HepG2 (cell line): ENCODE measurements around the gene DNAJC5. TPM values are rescaled to one million over a fixed set of nuclear protein-coding genes. Genes with fewer than 3 reads are reported as not detected.

Source experiments
- CSRNP2 ChIP-seq: sonication (generic); formaldehyde crosslinking; conservative IDR thresholded peaks from 2 replicates; pipeline ENCODE4 v1.8.0; 2022; ENCODE audit warnings: low read depth, missing genetic modification reagents
- FIP1L1 ChIP-seq: fragments of 200-400 bp; formaldehyde crosslinking; IDR thresholded peaks from 2 replicates; pipeline ENCODE4 v1.6.1; 2018; ENCODE audit warnings: low read depth, mild to moderate bottlenecking, low read length, moderate library complexity, borderline replicate concordance; ENCODE audit not compliant: insufficient read depth
- FOXC1 ChIP-seq: sonication (generic); formaldehyde crosslinking; IDR thresholded peaks from 2 replicates; pipeline ENCODE4 v1.8.0; 2022; ENCODE audit warnings: mild to moderate bottlenecking, missing genetic modification reagents, borderline replicate concordance
- GABPA ChIP-seq, 2 experiments: IDR thresholded peaks; 2 replicates each; pipeline ENCODE4 v1.6.1; 2011 to 2016; ENCODE audit warnings: low read depth in 2 of 2, low read length in 1 of 2, missing biosample characterization in 1 of 2, missing genetic modification characterization in 1 of 2
- GABPB1 ChIP-seq: IDR thresholded peaks from 2 replicates; pipeline ENCODE4 v1.6.1; 2016; ENCODE audit warnings: mild to moderate bottlenecking, missing genetic modification reagents, moderate library complexity, missing compliant biosample characterization
- JUNB ChIP-seq: sonication (generic); formaldehyde crosslinking; IDR thresholded peaks from 2 replicates; pipeline ENCODE4 v1.8.0; 2022; ENCODE audit warnings: missing genetic modification reagents, mild to moderate bottlenecking, borderline replicate concordance
- KDM2A ChIP-seq: sonication (generic); formaldehyde crosslinking; IDR thresholded peaks from 2 replicates; pipeline ENCODE4 v1.4.0; 2020; ENCODE audit warnings: low read depth, missing genetic modification reagents, borderline replicate concordance
- PRDM4 ChIP-seq: sonication (generic); formaldehyde crosslinking; IDR thresholded peaks from 2 replicates; pipeline ENCODE4 v1.9.0; 2021; ENCODE audit warnings: missing genetic modification reagents, borderline replicate concordance
- REPIN1 ChIP-seq: sonication (generic); formaldehyde crosslinking; IDR thresholded peaks from 2 replicates; pipeline ENCODE4 v1.8.0; 2022; ENCODE audit warnings: missing genetic modification reagents, low read depth, mild to moderate bottlenecking, borderline replicate concordance
- RNF2 ChIP-seq: fragments of 450-650 bp; conservative IDR thresholded peaks from 2 replicates; pipeline ENCODE4 v1.6.1; 2016; ENCODE audit warnings: low read depth
- RXRA ChIP-seq: sonication (generic); formaldehyde crosslinking; IDR thresholded peaks from 2 replicates; pipeline ENCODE4 v1.5.1; 2020; ENCODE audit warnings: missing genetic modification reagents
- SIN3A ChIP-seq: IDR thresholded peaks from 2 replicates; pipeline ENCODE4 v1.6.1; 2011; ENCODE audit warnings: low read depth, mild to moderate bottlenecking, control low read depth, low read length, borderline replicate concordance
- TFE3 ChIP-seq: IDR thresholded peaks from 2 replicates; pipeline ENCODE4 v1.6.1; 2016
- ZBTB33 ChIP-seq: sonication (generic); formaldehyde crosslinking; IDR thresholded peaks from 2 replicates; pipeline ENCODE4 v1.4.0; 2020; ENCODE audit warnings: missing genetic modification reagents
- ZNF569 ChIP-seq: sonication (generic); formaldehyde crosslinking; IDR thresholded peaks from 2 replicates; pipeline ENCODE4 v1.5.0; 2020; ENCODE audit warnings: mild to moderate bottlenecking, missing genetic modification reagents, moderate library complexity, borderline replicate concordance
- ZNF703 ChIP-seq: sonication (generic); formaldehyde crosslinking; IDR thresholded peaks from 2 replicates; pipeline ENCODE4 v1.5.1; 2020; ENCODE audit warnings: missing genetic modification reagents, mild to moderate bottlenecking, moderate library complexity, borderline replicate concordance
- ZNF800 ChIP-seq: sonication (generic); formaldehyde crosslinking; IDR thresholded peaks from 2 replicates; pipeline ENCODE4 v1.4.0; 2020; ENCODE audit warnings: missing genetic modification reagents
- ZSCAN21 ChIP-seq: sonication (generic); formaldehyde crosslinking; IDR thresholded peaks from 2 replicates; pipeline ENCODE4 v1.8.0; 2022; ENCODE audit warnings: mild to moderate bottlenecking, missing genetic modification reagents, moderate library complexity, borderline replicate concordance
- polyA plus RNA-seq, 8 experiments: library from polyadenylated mRNA; depleted of rRNA in 3 of 8; stranded (reverse) in 7 of 8; unstranded in 1 of 8; fragments of >200 nt; fragmentation: Illumina TruSeq in 4 of 8; extraction: Trizol in 4 of 8; gene quantifications; 2 replicates each; pipeline versions ENCODE4 v1.2.1 to v1.2.3, GENCODE V29; 2011 to 2016; ENCODE audit warnings: low read depth in 4 of 8, missing spikeins in 1 of 8, mixed read lengths in 1 of 8; ENCODE audit not compliant: insufficient read depth in 1 of 8
- total RNA-seq, 5 experiments: library from RNA; depleted of rRNA; stranded (reverse); fragments of >200 nt; fragmentation: Illumina TruSeq; extraction: Trizol; gene quantifications; 2 replicates each; pipeline ENCODE4 v1.2.3, GENCODE V29; 2016; ENCODE audit warnings: low read depth in 1 of 5

The DNAJC5 gene
- total and polyA plus RNA-seq, 2 of the 13 experiments (the other 11 are each of a cell fraction or from before 2014, with no cell fraction given), result 42.8 to 64.5 TPM

- TF ChIP-seq ZNF800 (CRISPR knock-in tag) (peak; percentile 70), ZSCAN21 (peak; percentile 60; the same call in 1 of the 2 replicates), RNF2 (no peak), KDM2A (CRISPR knock-in tag) (peak; percentile 90), TFE3 (CRISPR knock-in tag) (peak; percentile 90), ZNF569 (no peak), FIP1L1 (no peak; the same call in 1 of the 2 replicates), FOXC1 (CRISPR knock-in tag) (peak; percentile 79; the same call in 1 of the 2 replicates), PRDM4 (CRISPR knock-in tag) (0 out of 2 replicates have a peak, but pooled peaks have one; percentile 30), JUNB (no peak), SIN3A (no peak), CSRNP2 (no peak), REPIN1 (CRISPR knock-in tag) (peak; percentile 42), GABPB1 (peak; percentile 79), GABPA (IDR thresholded peaks at IDR 0.05; ENCODE audit: low read depth, low read length) (no peak), GABPA (CRISPR knock-in tag; IDR thresholded peaks at IDR 0.05; ENCODE audit: low read depth) (peak; percentile 82), ZBTB33 (CRISPR knock-in tag) (no peak), RXRA (CRISPR knock-in tag) (peak; percentile 70), ZNF703 (no peak)
Measured at GRCh38 chr20:63858393-63859165, 36.3 kb upstream of the DNAJC5 start (continued).
